ENCODE data around the gene POU2F1.

DNA sequence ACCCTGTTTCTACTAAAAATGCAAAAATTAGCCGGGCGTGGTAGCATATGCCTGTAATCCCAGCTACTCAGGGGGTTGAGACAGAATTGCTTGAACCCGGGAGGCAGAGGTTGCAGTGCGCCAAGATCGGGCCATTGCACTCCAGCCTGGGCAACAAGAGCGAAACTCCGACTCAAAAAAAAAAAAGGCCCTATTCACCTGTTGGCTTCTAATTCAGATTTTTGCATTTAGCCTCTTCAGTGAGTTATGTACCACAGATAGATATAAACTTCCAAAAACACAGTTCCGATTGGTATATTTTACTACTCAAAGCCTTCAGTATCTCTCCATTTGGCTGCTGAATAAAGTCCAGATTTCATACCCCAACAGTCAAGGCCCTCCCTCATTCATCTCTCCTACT is 42.7 kb downstream of the POU2F1 start:
- TF ChIP-seq, protein P1, sequence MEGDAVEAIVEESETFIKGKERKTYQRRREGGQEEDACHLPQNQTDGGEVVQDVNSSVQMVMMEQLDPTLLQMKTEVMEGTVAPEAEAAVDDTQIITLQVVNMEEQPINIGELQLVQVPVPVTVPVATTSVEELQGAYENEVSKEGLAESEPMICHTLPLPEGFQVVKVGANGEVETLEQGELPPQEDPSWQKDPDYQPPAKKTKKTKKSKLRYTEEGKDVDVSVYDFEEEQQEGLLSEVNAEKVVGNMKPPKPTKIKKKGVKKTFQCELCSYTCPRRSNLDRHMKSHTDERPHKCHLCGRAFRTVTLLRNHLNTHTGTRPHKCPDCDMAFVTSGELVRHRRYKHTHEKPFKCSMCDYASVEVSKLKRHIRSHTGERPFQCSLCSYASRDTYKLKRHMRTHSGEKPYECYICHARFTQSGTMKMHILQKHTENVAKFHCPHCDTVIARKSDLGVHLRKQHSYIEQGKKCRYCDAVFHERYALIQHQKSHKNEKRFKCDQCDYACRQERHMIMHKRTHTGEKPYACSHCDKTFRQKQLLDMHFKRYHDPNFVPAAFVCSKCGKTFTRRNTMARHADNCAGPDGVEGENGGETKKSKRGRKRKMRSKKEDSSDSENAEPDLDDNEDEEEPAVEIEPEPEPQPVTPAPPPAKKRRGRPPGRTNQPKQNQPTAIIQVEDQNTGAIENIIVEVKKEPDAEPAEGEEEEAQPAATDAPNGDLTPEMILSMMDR (IDR thresholded peaks at IDR 0.05; ENCODE audit: low read length) = no peak
- TF ChIP-seq EZH2phosphoT487 (IDR thresholded peaks at IDR 0.05; ENCODE audit: low read length) (no peak), EZH2 (optimal IDR thresholded peaks at IDR 0.05; ENCODE audit: low read depth, low read length) (no peak)
